GM19043 (cell line): ENCODE data around the gene SLCO2A1.

ENCODE experiments used
- ATAC-seq: cut with Tn5 transposase; IDR thresholded peaks from one replicate; pipeline ENCODE4 v1.9.1; 2021; ENCODE audit warnings: low read depth; ENCODE audit not compliant: unreplicated experiment

Gene SLCO2A1

DNA sequence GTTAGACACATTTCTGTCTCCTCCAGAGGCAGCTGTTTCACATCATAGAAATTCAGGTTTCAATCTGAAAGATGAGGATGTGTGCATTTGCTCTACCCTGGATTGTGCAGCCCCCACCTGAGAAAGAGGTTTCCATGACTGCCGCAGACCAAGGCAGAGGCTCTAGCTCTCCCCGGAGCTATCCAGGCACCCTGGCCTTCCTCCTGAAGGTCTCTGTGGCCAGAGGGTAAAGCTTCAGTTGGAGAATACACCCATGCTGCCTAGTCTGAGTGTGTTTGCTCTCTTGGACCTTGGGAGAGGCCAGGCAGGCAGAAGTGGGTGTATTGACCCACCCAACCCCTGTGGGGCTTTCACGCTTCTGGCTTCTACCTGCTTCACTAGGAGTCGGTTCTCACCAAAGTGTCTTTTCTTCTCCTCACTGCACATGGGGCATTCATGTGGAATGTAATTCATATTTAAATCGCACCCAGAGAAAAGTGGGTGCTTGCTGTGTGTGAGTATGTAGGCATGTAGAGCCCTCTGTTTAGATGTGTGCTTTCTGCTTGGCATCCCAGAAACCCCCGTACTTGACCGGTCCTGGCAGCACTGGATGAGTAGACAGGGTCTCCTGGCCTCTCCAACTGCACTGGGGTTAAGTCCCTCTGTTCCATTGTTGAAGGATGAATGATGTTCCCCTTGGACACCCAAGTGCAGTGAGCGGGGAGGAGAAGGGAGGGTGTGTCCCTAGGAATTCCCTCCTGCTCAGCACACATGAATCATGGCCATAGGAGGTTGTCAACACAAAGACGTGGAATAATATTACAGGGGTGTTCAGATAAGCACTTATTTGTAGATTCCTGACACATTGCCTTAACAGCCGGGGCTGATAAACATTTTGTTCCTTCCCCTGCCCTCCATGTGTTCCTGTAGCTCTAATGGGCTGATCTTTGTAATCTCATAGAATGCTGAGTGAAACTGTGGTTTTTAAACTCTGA is 113.8 kb downstream of the SLCO2A1 start:
- ATAC-seq, result no peak

DNA sequence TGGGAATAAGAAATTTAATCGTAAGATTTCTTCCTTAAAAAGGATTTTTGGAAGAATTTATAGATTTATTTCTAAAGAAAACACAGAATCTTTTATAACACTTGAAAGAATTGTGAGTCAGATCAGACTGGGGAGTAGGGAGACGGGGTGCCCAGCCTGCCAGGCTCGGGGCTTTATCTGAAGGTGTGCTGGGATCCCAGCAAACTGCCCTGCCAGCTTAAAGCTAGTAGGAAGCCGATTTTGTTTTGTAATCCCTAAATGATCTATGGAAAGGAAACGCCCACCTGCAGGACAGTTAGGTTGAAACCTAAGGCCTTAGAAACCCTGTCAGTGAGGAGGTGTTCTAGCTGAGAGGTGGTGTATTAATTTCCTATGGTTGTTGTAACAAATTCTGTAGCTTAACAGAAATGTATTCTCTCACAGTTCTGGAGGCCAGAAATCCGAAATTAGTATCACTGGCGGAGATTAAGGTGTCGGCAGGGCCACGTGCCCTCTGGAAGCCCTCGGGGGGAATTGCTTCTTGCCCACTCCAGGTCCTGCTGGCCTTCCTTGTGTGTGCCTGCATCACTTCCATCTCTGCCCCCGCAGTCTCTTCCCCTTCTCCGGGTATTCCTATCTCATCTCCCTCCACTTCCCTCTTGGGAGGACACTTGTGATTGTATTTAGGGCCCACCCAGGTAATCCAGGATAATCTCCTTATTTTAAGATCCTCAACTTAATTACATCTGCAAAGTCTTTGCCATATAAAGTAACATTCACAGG is 114.7 kb downstream of the SLCO2A1 start:
- ATAC-seq, result no peak

DNA sequence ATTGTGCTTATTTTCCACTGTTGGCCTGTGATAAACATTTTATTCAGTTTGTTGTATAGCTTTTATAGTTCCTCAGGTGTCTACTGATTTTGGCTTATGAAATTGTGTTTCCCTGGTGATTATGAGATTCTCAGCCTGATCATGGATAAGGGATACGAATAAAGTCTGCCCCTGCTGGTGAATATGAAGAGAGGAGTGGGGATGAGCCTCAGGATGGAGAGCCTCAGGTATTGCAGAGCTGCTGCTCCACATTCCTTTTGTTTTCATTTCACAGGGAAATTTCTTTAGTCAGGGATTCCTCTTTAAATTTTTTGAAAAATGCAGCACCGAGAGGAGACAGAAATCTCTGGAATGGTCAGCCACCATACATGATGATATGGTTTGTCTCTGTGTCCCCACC is 119.3 kb downstream of the SLCO2A1 start:
- ATAC-seq, result no peak

DNA sequence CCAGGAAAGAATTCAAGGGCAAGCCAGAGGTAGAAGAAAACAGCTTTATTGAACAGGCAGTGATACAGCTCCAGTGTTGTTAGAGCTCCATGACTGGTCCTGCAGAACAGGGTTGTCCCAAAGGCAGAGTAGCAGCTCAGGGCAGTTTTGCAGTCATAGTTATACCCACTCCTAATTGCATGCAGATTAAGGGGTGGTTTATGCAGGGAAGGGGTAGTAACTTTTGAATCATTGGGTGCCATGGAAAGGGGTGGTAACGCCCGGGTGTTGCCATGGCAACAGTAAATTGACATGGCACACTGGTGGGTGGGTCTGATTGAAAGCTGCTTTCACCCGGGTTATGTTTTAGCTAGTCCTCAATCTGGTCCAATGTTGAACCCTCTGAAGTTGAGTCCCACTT is 124.3 kb downstream of the SLCO2A1 start:
- ATAC-seq, result no peak

DNA sequence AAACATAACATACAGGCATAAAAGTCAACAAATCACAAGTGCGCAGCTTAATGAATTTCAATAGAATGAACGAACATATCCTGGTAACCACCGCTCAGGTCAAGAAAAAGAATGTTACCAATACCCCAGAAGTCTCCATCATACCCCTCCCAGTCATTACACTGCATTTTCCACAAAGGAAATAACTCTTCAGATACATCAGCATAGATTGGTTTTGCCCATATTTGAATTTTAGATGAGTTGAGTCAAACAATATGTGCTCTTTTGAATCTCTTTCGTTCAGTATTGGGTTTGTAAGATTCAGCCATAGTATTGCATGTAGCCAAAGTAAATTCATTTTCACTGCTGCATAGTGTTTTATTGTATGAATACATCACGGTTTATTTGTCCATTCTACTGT is 127.9 kb downstream of the SLCO2A1 start:
- ATAC-seq, result no peak

DNA sequence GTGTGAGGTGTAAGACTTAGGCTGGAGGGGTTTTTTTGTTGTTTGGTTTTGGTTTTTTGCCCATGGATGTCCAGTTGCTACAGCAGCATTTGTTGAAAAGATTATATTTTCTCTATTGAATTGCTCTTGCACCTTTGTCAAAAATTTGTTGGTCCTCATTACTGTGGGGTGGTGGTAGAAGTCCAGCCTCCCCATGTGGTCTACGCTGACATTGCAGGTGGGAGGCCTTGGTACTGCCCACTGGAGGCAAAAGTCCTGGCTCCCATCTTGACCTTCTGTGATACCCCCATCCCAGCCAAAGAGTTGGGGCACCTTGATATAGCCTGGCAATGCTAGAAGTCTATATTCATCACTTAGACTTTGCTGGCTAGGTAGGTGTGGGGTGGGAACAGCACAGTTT is 128.6 kb downstream of the SLCO2A1 start:
- ATAC-seq, result no peak

DNA sequence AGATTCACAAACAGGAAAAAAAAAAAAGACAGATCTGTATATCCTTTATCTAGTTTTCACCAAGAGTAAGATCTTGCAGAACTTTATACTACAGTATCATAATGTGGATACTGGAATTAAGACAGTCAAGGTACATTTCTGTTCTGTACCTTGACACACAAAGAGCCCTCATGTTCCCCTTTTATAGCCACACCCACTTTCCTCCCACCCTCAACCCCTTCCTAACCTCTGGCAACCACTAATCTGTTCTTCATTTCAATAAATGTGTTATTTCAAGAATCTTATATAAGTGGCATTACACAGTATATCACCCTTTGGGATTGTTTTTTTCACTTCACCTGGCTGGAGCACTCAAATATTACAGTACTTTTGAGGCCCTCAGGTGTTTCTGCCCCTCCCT is 130.4 kb downstream of the SLCO2A1 start:
- ATAC-seq, result no peak

DNA sequence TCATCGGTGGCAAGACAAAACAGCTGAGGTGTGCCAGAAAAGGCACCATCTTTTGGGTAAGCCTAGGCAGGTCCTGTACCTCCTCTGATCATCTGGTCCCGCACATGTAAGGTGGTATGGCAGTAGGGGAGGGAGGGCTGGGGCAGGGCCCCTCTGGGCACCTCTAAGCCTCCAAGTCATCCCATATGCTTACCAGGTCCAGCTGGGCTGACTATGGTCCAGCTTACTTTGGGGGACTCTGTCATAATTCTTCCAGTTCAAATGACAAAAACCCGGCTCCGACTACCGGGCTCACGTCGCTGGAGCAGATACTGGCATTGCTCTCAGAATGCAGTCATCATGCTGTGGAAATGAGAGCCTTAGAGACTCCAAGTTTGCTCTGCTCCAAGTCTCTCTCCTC is 132.2 kb downstream of the SLCO2A1 start:
- ATAC-seq, result no peak

DNA sequence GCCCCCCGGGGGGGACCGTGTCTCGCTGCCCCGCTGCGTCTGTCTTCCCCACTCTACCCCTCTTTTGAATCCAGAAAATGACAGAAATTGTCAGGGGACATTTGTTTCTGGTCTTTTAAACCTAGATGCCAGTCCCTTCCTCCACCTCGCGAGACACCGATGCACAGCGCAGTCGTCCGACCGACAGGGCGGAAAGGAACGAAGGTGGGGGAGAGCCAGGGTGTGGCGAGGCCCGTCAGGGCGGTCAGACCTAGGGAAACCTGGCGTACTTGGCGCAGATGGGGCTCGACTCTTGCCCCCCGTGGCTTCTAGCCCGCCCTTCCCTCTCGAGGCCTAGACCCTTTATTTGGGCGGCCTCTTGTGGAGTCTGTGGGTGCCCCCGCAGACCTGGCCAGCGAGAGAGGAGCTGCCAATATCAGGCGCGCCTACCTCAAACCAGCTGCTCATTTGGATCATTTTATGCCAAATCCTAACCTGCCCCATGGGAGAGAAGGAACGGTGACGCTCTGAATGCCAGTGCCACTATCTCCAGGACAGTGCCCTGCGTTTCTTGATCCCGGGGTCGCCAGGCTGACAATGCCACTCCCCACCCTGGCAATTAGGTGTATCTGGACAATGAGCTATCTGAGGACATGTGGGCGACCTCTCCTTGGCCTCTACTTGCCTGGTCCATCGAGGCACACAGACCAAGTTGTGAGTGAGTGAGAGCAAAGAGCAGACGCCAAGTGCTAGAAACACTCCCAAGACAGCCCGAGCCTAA is 133.5 kb downstream of the SLCO2A1 start:
- no peak for ATAC-seq

DNA sequence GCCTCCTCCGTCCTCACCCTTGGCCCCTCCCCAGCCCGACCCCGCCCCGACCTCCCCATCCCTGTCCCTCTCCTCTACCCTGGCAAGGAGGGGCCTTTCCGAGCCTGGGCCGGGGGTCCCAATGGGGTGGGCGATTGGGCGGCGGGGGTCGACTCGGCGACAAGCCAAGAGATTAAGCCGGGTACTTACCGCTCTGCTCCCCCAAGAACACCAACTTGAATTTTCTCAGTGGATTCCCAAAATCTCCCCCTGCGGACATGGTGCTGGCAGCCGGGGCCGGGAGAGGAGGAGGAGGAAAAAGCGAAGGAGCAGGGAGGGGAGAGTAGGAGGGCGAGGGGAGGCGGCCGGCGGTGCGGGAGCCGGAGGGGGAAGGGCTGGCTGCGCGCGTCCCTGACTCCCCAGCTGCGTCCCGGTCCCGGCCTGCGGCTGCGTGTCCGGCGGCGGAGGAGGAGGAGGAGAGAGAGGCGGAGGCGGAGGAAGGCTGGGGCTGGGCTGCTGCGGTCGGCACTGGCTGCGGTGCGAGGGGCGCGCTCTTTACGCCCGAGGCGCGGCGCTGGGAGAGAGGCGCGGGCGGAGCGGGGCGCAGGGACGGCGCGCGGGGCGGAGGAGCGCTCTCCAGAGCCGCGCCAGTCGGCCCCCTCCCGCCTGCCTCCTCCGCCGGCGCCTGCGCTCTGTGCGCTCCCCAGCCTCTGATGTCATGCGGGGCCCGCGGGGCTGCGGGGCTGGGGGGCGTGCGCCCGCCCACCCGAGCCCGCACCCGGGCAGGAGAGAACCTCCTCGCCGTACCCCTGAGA is 134.3 kb downstream of the SLCO2A1 start, which contains the start of gene RAB6B:
Gene RAB6B, minus strand, starts transcription at position 675 of the 794 bp plus-strand sequence. Its CDS starts 416 bp downstream, at position 259.
- ATAC-seq, result no peak

DNA sequence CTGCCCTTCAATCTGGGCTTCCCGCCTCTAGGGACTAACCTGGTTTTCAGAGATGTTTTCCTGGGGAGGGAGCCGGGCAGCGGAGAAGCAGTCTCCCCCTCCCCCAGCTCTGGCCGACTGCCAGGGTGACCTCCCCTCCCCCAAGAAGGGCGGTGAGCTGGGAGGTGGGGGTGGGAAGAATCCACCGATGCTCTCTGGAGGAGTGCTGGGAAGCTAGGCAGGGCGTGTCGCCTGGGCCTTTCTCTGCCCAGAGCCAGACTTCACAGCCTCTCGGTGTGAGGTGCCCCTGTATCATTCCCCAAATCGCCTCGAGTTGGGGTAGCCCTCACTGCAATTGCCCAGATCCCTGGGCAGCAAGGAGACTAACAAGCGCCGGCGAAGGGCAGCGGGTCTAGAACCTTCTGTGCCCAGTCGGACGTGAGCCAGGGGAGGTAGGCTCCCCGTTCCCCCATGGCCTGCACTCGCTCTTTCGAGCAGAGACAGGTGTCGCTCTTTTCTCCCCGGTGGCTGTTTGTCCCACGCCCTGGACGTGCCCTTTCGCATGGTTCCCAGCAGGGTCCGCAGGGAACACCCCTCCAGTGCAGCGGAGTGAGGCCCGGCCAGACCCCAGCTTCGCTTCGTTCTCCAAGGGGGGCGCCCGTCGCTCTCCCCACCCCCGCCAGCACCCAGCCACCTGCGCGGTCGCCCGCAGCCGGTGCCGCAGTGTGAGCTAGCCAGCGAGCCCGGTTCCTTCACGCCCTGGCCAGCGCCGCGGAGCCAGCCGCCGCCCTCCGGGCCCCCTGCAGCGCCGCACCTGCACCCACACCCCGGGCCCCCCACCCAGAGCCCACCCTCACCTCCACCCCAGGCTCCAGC is 135.1 kb downstream of the SLCO2A1 start:
- ATAC-seq, result no peak

DNA sequence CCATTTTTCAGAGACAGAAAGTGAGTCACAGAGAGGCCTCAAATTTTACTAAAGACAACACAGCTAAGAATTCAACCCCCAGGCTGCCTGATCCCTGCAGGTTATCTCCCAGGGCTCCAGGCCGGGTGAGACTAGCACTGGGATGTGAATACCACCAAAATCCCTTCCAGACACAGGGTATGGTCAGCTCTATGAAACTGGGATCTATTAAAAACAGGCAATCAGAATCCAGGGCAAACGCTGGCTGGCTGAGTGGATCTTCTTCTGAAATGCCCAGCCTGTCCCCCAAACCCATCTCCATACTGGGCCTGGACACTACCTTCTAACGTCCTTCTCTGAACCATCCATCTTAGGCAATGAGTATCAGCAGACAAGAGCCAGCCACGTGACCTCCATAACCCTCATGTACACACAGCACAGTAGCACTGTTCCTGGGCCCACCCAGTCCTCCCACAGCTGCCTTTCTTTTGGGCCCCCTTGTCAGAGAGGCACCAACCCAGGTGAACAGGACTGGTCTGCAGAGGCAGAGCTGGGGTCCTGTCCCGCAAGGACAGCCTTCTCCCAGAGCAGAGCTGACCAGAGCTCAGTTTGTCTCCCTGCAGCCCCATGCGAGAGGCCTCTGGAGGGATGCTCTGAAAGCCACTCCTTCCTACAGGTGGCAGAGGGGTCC is 135.9 kb downstream of the SLCO2A1 start:
- no peak for ATAC-seq

DNA sequence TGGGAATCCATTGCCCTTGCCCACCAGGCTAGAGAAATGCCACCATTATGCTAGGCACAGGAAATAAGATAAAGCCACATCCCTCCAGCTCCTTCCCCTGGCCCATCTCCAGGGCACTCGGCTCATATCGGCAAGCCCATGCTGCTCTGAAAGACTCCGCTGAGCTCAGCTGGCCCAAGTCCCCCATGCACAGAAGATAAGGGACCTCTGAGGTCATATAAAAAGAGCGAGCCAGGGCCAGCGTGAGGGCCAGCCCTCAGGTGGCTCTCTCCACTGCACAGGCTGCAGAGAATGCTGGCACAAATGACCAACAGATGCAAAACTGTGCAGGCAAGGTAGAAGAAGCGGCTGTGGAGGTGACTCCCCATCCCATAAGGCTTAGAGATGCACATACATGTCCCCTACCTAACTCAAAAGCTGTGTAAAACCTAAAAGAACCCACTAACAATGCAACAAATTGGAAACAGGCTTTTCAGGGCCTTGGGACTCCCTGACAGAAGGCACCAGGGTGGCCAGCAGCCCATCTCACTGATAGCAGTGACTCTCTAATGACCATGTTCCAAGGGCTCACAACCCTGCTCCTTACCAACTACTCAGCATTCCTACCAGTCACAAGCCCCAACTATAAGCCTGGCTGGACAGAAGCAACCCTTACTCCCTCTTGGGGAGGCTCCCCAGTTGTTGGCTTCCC is 137.0 kb downstream of the SLCO2A1 start:
- ATAC-seq, result no peak

DNA sequence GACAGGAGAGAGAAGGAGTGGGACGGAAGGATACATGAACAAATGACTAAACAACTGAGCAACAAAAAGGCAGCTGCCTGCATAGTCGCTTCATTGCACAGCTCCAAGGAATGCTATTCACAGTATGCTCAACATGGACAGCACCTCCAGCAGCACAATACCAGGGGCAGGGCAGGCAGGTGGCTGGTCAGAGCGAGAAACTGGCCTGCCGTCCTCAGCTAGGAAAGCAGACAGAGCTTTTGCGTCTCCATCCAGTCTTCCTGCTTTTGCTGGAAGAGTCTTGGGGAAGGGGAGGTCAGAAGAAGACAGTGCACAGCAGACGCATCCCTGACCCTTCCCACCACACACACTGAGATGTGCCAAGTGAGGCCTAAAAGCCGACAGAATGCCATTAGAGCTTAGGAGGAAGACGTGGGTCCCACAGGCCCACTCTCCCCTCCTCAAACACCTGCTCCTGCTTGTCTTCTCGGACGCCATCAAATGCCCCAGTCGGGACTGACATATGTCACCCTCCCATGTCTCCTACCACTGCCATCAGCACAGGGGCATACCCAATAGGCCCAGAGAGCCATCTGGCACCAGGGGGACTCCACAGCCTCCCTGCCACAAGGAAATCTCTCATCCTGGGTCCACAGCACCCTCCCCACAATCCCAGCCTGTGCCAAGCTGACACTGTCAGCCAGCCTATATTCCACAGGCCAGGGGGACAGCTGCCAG is 137.9 kb downstream of the SLCO2A1 start:
- ATAC-seq, result no peak

DNA sequence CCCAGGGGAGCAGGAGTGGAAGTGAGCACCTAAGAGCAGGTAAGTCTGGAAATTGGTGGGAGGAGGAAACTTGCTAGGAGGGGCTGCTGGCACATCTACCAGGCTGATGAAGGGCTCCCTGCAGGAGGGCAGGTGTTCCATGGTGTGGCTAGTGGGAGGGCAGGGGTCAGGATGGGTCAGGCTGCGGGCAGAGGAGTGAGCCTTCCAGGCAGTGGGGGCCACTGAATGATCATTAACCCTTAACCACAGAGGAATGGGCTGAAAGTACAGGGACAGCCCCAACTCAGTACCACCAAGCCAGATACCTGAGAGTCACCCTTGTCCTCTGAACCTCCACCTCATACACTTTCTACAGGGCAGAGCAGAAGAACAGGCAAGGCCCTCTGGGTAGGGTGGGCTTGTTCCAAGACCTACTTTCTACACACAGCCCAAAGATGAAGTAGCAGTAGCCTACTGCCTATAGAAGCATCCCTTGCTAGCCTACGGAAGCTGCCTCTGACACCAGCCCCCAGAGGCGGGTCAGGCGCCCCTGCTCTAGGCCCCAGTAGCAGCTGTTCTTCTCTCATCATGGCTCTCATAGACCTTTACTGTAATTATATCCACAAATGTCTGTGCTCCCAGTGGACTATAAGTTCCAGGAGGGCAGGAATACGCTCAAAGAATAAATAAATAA is 138.6 kb downstream of the SLCO2A1 start:
- ATAC-seq, result no peak

DNA sequence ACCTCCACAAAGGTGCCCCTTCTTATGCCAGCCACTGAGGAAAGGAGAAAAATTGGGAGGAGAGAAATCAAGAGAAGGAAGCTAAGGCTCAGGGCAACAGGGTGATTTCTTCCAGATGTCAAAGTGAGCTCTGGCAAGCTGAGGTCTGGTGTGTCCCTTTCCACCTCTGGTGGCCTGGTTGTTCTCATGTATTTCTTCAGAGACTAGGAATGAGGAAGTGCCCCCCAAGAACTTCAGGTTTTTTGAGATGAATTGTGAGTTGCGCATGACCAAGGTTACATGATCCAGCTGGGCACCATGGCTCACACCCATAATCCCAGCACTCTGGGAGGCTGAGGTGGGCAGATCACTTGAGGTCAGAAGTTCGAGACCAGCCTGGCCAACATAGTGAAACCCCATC is 139.7 kb downstream of the SLCO2A1 start:
- ATAC-seq, result no peak
